ENCODE measurements around the gene C4orf46.
"Not testable (repeated sequence)": the region's sequence is repeated elsewhere in the genome, so short reads cannot be mapped to it uniquely, and the experiment has no call there.

The C4orf46 gene

DNA sequence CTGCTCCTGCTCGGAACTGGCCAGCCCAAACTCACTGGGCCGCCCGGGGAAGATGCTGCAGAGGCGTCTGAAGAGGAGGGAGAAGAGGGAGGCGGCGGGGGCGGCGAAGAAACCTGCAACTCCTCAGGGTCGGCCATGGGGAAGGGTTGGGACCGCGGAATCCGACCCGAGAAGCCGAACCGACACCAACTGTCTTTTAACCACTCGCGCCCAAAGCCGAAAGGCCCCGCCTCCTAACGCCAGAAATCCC is at the start of gene C4orf46:
Gene C4orf46 (minus strand): TSS at position 223 of the 250 bp plus-strand sequence. CDS start 86 bp downstream, at position 137.
- no peak for DNase-seq (ENCODE audit: low read depth in 2 of 2, low spot score in 1 of 2)

DNA sequence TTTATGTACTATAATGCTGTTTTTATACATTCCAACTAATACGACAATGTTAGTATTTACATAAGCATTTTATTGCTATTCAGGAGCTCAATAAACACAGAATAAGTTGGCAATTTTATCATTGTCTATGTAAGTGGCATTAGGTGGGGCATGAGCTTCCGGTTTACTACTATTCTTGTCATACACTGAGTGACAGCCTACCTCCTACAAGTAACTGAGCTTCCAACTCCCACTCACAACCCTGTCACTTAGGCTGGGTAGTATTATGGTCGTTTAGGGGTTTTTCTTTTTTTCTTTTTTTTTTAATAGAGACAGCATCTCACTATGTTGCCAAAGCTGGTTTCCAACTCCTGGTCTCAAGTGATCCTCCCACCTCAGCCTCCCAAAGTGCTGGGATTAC is 44.1 kb upstream of the C4orf46 start:
- no peak for DNase-seq (ENCODE audit: low read depth in 2 of 2, low spot score in 1 of 2)

DNA sequence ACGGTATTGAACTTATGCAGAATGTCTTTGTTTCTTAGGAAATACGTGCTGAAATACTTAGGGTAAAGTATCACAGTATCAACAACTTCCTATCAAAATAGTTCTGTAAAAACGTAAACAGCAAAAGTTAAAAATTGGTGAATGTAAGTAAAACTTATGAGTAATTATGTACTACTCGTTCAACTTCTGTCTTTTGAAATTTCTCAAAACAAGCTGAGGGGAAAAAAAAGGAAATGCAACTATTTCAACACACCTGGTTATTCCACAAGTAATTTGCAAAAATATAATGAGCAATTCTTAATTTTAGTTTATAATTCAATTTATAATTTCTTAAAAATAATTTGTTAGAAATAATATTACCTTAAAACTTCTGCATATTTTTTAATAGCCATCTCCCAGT is 43.2 kb upstream of the C4orf46 start:
- DNase-seq (ENCODE audit: low read depth in 2 of 2, low spot score in 1 of 2) = no peak

DNA sequence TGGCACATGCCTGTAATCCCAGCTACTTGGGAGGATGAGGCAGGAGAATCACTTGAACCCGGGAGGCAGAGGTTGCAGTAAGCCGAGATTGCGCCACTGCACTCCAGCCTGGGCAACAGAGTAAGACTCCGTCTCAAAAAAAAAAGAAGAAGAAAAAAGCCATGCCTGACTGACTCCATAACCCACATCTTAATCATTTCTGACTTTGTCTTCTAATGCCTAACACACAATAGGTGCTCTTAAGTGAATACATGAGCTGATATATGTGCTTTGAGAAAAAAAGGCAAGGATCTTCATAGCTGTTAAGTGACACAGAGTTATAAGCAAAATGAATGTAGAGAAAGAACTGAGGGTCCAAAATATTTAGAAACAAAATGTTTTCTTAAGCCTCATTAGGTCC is 40.9 kb upstream of the C4orf46 start:
- not testable (repeated sequence) for DNase-seq (ENCODE audit: low read depth in 2 of 2, low spot score in 1 of 2)

DNA sequence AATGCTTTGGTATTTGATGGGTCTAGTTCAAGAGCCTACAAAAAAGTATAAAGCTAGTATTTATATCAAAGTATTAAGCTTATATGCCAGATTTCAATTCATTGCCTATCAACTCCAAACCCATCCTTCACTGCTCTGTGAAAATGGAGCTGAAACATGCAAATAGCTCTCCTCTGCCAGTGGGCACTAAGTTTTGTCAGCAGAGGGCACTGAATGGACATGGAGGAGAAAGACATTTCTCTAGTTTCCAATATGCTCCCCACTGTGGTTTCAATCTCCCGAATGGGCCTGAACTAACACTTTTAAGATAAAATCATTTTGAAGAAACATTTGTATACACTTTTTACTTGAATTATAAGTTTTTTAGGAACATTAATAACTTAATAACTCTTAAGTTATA is 39.1 kb upstream of the C4orf46 start:
- DNase-seq (ENCODE audit: low read depth in 2 of 2, low spot score in 1 of 2) = no peak

DNA sequence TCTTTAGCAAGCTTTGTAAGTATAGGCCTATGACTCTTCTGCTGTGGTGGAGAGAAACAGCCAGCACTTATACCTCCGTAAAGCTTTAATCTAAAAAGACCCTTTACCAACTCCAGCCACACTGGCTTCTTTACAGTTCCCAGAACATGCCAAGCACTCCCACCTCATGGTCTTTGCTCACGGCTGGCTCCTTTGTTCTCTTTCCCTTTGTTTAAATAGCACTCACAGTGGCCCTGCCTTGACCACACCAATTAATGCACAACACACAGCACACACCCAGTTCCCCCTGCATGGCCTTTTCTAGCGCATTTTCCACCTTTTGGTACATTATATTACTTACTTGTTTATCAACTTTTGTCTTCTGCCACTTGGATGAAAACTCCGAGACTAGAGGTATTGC is 32.6 kb upstream of the C4orf46 start:
- DNase-seq (ENCODE audit: low read depth in 2 of 2, low spot score in 1 of 2) = no peak

DNA sequence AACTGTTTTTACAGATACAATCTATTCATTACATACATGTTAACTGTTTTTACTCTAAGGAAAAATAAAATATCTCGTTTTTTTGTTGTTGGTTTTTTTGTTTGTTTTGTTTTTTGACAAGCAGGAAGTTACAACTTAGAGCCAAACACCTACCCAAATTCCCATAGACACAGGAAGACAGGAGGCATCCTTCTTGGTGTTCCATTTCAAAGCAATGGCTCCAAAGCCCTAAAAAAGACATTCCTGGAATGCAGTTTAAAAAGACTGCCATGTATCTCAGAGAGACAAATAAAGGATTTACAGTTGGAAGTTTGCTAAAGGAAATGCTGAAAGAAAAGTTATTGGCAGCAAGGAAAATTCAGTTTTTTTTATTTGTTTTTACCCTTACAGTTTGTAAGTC is 17.1 kb upstream of the C4orf46 start:
- DNase-seq (ENCODE audit: low read depth in 2 of 2, low spot score in 1 of 2) = no peak

DNA sequence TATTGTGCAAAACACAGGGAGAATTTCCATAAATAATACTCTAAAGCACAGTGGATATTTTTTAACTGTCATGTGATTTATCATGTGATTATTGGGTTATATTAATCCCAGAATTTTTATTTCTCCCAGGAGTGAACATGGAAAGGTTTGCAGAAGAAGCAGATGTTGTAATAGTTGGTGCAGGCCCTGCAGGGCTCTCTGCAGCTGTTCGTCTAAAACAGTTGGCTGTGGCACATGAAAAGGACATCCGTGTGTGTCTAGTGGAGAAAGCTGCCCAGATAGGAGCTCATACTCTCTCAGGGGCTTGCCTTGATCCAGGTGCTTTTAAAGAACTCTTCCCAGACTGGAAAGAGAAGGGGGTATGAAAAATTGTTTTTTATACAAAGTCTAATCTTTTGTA is 10.4 kb upstream of the C4orf46 start:
- no peak for DNase-seq (ENCODE audit: low read depth in 2 of 2, low spot score in 1 of 2)

DNA sequence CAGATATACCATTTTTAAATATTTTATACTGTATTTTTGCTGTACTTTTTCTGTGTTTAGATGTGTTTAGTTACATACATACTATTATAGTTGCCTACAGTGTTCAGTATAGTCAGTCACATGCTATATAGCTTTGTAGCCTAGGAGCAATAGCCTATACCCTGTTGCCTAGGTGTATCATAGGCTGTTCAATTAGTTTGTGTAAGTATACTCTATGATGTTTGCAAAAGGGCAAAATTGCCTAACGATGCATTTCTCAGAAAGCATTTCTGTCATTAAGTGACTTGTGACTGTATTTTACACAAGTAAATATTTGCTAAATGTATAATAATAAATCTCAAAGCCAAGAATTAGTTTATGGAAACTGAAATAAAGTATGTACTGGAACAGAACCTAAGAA is 9.9 kb upstream of the C4orf46 start:
- DNase-seq (ENCODE audit: low read depth in 2 of 2, low spot score in 1 of 2) = no peak

DNA sequence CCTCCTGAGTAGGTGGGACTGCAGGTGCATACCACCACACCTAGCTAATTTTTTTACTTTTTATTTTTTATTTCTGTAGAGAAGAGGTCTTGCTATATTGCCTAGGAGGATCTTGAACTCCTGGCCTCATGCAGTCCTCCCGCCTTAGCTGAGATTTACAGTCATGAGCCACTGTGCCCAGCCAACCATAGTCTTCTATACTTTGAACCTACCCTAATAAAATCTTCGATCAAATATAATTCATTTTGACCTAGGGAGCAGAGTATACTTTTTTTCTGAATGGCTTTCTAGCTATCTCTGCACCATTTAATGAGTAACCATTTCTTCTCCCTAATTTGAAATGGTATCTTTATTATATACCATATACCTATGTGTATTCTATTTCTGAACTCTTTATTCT is 7.1 kb upstream of the C4orf46 start:
- DNase-seq (ENCODE audit: low read depth in 2 of 2, low spot score in 1 of 2) = no peak

DNA sequence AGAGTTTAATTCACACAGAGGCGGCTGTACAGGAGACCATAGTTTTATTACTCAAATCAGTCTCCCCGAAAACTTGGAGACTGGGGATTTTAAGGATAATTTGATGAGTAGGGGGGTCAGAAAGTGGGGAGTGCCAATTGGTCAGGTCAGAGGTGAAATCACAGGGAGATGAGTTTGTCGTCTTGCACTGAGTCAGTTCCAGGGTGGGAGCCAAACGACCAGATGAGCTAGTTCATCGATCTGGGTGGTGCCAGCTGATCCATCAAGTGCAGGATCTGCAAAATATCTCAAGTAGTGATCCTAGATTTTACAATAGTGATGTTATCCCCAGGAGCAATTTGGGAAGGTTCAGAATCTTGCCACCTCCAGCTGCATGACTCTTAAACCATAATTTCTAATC is 4.4 kb upstream of the C4orf46 start:
- DNase-seq (ENCODE audit: low read depth in 2 of 2, low spot score in 1 of 2) = no peak

DNA sequence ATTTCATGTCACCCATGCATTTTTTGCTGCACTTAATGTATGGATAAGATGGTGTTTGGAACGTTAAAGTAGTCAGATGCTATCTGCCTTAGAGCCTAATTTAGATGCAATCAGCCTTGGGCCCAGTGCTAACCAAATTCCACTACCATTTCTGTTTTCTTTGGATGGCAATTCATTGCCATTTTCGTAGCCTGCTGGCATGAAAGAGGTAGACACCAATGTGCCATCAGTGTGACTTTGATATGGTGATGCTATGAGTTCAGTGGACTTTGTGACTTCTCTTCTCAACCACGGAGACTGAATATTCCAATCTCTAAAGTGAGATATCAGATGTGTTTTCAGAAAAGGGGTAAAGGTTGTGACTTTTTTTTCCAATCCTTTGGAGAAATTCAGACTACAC is 1.9 kb upstream of the C4orf46 start:
- no peak for DNase-seq (ENCODE audit: low read depth in 2 of 2, low spot score in 1 of 2)

DNA sequence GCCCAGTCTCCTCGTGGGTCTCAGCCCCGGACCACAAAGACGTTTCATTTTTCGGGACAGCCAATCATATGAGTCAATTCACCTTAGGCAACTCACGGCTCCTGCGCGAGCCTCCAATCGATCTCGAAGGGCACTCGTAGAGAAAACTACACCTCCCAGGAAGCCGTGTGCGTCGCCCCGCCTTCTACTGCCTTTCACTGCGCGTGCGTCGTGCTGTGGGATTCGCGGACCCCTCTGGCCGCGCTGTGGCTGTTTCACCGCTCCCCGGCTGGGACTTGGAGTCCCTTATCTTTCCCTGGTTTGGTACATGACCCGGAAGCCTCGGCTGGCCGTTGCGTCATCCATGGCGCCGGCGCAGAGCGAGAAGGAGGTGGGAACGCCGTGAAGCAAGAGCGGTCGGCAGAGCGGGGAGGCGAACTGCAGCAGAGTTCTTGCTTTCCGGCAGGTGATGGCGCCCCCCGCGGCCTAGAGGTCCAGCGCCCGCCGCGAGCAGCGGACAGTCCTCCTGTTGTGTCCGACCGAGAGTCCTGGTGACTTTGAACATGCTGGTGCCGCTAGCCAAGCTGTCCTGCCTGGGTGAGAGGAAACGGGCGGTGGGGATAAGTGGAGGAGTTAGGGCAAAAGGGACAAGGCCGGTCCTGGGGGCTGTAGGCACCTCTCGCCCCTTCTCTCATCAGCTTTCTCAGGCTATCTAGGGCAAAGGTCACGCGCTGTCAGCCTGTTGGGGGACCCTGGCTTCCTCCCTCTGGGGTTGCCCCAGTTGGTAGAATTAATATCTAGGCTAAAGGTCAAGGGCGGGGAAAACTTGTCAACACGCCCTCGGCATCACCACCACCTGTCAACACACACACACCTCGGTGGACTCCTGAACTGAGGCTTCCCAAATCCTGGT is 474 bp upstream of the C4orf46 start, which contains the start of gene ETFDH:
Gene ETFDH (plus strand): TSS at position 382 of the 892 bp plus-strand sequence. CDS start 161 bp downstream, at position 543.
- peak; percentile 93 to 97 for DNase-seq (ENCODE audit: low read depth in 2 of 2, low spot score in 1 of 2)

DNA sequence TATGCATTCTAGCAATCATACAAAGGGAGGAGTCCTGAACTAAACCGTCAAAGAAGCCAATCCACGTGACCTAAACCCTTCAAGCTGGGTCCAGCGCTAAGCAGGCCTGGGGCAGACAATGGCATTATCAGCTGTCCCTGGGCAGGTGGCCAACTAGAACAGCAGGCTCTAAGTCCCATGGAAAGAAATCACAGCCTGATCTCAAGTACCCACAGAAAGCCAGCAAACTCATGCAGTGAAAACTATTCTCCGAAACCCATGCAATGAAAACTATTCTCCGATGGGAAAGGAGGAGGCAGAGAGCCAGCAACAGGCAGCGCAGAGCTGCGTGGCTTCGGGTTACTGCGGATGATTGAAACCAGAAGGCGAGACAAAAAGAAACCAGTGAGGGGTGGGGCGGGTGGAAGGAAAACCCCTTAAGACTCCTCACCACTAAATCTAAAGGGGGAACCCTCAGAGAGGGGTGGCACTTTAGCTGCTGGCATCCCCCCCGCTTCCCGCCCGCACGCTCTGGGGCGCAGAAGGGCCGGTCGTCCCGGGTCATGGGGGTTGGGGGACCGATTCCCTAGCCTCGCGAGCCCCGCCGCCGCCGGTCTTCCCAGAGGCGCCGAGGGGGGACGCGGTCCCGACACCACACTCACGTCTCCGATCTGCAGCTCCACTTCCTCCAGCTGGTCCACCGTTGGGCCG is 567 bp downstream of the C4orf46 start:
- DNase-seq (ENCODE audit: low read depth in 2 of 2, low spot score in 1 of 2) = peak; percentile 10 to 13

DNA sequence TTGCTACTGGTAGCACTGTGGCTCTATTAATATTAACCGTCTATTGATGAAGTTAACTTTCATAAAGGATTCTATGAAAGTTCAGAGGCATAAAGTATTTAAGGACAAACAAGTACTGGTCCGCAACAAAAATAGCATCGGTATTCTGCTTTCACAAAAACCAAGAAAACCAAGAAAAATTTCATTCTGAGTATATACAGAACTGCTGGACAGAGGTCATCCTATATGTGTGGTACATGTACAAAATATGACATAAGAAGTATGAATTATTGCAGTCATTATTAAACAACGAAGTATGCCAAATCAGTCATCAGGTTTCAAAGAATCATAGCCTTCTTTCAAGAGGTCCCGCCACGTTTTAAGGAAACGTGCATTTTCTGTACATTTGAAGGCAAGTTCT is 2.4 kb downstream of the C4orf46 start:
- no peak for DNase-seq (ENCODE audit: low read depth in 2 of 2, low spot score in 1 of 2)

DNA sequence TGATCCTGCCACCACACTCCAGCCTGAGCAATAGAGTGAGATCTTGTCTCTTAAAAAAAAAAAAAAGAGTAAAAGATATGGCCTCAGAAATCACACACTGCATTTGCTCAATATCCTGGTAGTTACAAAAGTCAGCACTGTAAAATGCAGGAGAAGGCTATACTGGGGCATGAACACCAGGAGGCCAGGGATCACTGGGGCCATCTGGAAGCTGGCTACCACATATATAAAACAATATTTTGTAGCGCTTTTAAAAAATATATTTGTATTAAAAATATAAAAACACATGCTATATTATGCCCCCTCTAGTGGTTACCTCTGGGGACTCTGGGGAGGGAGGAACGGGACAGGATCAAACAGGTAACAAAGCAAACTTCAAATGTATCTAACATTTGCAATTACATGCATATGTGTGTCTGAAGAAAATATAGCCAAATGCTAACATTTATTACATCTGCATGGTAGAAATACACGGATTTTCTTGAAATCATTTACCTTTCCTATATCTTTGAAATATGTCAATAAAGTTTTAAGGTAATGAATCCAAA is 4.0 kb downstream of the C4orf46 start:
- DNase-seq (ENCODE audit: low read depth in 2 of 2, low spot score in 1 of 2) = no peak

DNA sequence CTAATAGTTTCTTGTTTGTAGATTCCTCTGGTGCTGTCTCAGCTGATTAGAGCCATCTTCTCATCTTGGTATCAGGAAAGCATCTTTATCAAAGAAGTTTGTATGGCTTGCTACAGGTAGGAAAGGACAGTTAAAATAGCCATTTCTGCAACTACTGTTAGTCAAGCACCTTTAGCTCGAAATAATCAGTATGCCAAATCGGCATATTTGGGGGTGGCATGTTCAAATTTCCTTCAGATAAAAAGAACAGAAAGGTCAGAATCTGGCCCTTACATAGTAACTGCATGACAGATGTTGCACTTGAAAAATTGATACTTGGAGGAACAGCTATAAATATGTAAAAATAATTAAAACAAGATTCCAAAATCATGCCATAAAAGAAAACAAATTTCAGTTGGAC is 4.8 kb downstream of the C4orf46 start:
- no peak for DNase-seq (ENCODE audit: low read depth in 2 of 2, low spot score in 1 of 2)

DNA sequence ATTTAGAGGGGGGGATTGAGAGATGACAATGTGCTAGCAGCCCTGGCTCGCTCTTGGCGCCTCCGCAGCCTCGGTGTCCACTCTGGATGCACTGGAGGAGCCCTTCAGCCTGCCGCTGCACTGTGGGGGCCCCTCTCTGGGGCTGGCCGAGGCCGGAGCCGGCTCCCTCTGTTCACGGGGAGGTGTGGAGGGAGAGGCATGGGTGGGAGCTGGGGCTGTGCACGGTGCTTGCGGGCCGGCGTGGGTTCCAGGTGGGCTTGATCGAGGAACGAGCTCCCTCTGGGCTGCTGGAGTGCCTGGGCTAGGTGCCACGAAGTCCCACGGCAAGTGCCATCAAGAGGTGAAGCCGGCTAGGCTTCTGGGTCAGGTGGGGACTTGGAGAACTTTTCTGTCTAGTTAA is 6.9 kb downstream of the C4orf46 start:
- DNase-seq (ENCODE audit: low read depth in 2 of 2, low spot score in 1 of 2) = no peak

DNA sequence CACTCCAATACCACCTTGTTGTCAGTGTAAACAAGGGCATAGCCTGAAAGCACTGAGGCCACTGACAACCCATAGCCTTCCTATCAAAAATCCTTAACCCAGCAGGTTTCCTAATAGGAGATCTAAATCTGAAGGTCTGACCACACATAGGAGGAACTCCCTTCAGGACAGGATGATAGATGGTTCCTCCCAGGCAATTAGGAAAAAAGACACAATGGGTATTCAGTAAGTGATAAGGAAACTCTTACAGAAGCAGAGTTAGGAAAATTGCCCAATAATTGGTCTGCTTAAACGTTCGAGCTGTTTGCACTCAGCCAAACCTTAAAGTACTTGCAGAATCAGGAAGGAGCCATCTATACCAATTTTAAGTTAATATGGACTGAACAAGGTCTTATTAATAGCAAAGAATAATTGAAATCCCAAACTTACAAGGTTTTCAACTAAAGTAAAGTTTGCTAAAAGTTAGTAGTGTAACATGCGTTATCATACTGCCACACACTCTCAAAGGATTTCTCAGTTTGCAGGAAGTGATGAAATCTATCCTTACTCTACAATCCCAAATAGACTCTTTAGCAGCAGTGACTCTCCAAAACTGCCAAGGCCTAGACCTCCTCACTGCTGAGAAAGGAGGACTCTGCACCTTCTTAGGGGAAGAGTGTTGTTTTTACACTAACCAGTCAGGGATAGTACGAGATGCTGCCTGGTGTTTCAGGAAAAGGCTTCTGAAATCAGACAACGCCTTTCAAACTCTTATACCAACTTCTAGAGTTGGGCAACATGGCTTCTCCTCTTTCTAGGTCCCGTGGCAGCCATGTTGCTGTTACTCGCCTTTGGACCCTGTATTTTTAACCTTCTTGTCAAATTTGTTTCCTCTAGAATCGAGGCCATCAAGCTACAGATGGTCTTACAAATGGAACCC is 7.7 kb downstream of the C4orf46 start:
- DNase-seq (ENCODE audit: low read depth in 2 of 2, low spot score in 1 of 2) = not testable (repeated sequence)

DNA sequence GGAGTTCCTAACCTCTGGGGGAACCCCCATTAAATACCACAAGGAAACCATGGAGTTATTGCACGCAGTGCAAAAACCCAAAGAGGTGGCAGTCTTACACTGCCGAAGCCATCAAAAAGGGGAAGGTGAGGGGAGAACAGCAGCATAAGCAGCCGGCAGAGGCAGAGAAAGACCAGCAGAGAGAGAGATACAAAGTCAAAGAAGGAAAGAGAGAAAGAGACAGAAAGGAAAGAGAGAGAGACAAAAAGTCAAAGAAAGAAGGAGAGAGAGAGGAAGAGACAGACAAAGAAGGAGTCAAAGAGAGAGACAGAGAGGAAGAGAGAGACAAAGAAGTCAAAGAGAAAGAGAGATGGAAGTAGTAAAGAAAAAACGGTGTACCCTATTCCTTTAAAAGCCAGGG is 8.4 kb downstream of the C4orf46 start:
- not testable (repeated sequence) for DNase-seq (ENCODE audit: low read depth in 2 of 2, low spot score in 1 of 2)

DNA sequence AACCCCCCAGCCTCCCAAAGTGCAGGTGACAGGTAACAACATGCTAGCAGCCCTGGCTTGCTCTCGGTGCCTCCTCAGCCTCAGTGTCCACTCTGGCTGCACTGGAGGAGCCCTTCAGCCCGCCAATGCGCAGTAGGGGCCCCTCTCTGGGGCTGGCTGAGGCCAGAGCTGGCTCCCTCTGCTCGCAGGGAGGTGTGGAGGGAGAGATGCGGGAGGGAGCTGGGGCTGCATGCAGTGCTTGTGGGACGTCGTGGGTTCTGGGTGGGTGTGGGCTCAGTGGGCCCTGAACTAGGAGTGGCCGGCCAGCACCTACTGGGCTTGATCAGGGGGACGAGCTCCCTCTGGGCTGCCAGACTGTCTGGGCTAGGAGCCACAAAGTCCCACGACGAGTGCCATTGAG is 14.4 kb downstream of the C4orf46 start:
- no peak for DNase-seq (ENCODE audit: low read depth in 2 of 2, low spot score in 1 of 2)

All from stimulated activated CD8-positive, alpha-beta memory T cell treated with anti-CD3 and anti-CD28 coated beads, Interleukin-4, amount 100 ng/mL, for 1 hour (primary cell).